ENCODE measurements around the gene MAD1L1.

DNA sequence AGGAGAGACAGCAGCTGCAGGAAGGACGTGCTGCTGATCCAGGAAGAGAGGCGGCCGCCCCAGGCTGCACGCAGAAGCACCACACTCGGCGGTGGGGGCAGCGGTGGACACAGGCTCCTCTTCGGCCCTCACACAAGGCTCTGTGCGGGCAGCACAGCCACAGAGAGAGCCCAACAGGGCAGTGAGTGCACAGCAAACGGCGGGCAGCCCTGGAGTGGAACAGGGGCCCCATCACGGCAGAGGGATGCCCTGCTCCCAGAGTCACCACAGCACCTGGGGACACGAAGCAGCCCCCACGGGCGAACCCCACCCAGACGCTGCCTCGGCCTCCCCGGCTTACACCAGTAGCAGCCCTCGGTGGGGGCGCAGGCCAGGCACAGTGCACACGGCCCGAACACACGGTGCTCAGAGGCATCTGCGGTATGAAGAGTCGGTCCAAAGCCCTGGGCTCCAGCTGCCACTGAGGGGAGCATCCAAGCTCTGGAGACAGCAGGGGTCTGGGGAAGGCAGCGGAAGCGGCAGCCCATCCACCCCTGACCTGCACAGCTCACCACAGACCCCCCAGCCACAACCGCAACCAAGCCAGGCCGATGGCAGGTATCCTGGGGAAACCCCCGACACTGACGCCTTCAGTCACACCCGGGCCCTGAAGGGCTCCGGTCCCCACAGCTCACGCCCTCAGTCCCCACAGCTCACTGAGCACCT, 26.1 kb upstream of the MAD1L1 start:
- TF ChIP-seq CTCF (IDR thresholded peaks at IDR 0.05; ENCODE audit: insufficient read depth, low read length, poor library complexity, severe bottlenecking) (no peak), EZH2phosphoT487 (conservative IDR thresholded peaks at IDR 0.05; ENCODE audit: low read length) (no peak)
